Ishikawa (cell line): Measurements from ENCODE around the gene NEUROD6.

ENCODE experiments used
- CEBPB ChIP-seq: IDR thresholded peaks from 2 replicates; pipeline ENCODE4 v1.6.1; 2012
- CREB1 ChIP-seq: IDR thresholded peaks from 2 replicates; pipeline ENCODE4 v1.6.1; 2012; ENCODE audit warnings: low read depth
- EGR1 ChIP-seq: IDR thresholded peaks from 2 replicates; pipeline ENCODE4 v1.6.1; 2012
- EP300 ChIP-seq: IDR thresholded peaks from 2 replicates; pipeline ENCODE4 v1.6.1; 2012; ENCODE audit warnings: borderline replicate concordance
- FOXM1 ChIP-seq: IDR thresholded peaks from 2 replicates; pipeline ENCODE4 v1.6.1; 2012; ENCODE audit warnings: low read depth, borderline replicate concordance
- MAX ChIP-seq: IDR thresholded peaks from 2 replicates; pipeline ENCODE4 v1.6.1; 2012
- NFIC ChIP-seq: IDR thresholded peaks from 2 replicates; pipeline ENCODE4 v1.6.1; 2012
- RAD21 ChIP-seq: IDR thresholded peaks from 2 replicates; pipeline ENCODE4 v1.6.1; 2012; ENCODE audit warnings: low read depth
- REST ChIP-seq: IDR thresholded peaks from 2 replicates; pipeline ENCODE4 v1.6.1; 2012; ENCODE audit warnings: low read depth, mild to moderate bottlenecking
- TAF1 ChIP-seq: IDR thresholded peaks from 2 replicates; pipeline ENCODE4 v1.6.1; 2012; ENCODE audit warnings: low read depth, mild to moderate bottlenecking
- TCF12 ChIP-seq: IDR thresholded peaks from 2 replicates; pipeline ENCODE4 v1.6.1; 2012; ENCODE audit warnings: low read depth
- TEAD4 ChIP-seq: IDR thresholded peaks from 2 replicates; pipeline ENCODE4 v1.6.1; 2012
- USF1 ChIP-seq: IDR thresholded peaks from 2 replicates; pipeline ENCODE4 v1.6.1; 2012
- YY1 ChIP-seq: IDR thresholded peaks from 2 replicates; pipeline ENCODE4 v1.6.1; 2012; ENCODE audit warnings: low read depth
- ZBTB7A ChIP-seq: IDR thresholded peaks from 2 replicates; pipeline ENCODE4 v1.6.1; 2012; ENCODE audit warnings: low read depth

Gene NEUROD6

GRCh38 chr7:31363051-31363450 is 22.5 kb upstream of the NEUROD6 start:
- no peak for TF ChIP-seq NFIC
- no peak for TF ChIP-seq YY1
- no peak for TF ChIP-seq REST
- no peak for TF ChIP-seq EGR1
- no peak for TF ChIP-seq TEAD4
- no peak for TF ChIP-seq FOXM1
- TF ChIP-seq EP300, result no peak
- TF ChIP-seq TAF1, result no peak
- no peak for TF ChIP-seq MAX
- TF ChIP-seq TCF12, result no peak
- no peak for TF ChIP-seq CEBPB
- TF ChIP-seq CREB1, result no peak
- no peak for TF ChIP-seq RAD21

- TF ChIP-seq MAX, result no peak
- TF ChIP-seq CEBPB, result no peak
- TF ChIP-seq NFIC, result no peak
- TF ChIP-seq EP300, result no peak
- TF ChIP-seq USF1, result no peak
- TF ChIP-seq YY1, result no peak
- TF ChIP-seq TEAD4, result no peak
- TF ChIP-seq EGR1, result no peak
- no peak for TF ChIP-seq TAF1
- no peak for TF ChIP-seq REST
- no peak for TF ChIP-seq ZBTB7A
- no peak for TF ChIP-seq RAD21
- no peak for TF ChIP-seq TCF12
- no peak for TF ChIP-seq CREB1
- no peak for TF ChIP-seq FOXM1
Measured at GRCh38 chr7:31362401-31362800, 21.9 kb upstream of the NEUROD6 start.

- no peak for TF ChIP-seq TAF1
- TF ChIP-seq EGR1, result no peak
- TF ChIP-seq CEBPB, result no peak
- no peak for TF ChIP-seq USF1
- no peak for TF ChIP-seq CREB1
- no peak for TF ChIP-seq EP300
- no peak for TF ChIP-seq TCF12
- TF ChIP-seq YY1, result no peak
- TF ChIP-seq NFIC, result no peak
- no peak for TF ChIP-seq RAD21
- TF ChIP-seq REST, result no peak
- TF ChIP-seq TEAD4, result no peak
- TF ChIP-seq FOXM1, result no peak
- no peak for TF ChIP-seq ZBTB7A
- TF ChIP-seq MAX, result no peak
Measured at GRCh38 chr7:31358467-31358866, 17.9 kb upstream of the NEUROD6 start.

GRCh38 chr7:31345421-31345820 is 4.9 kb upstream of the NEUROD6 start:
- TF ChIP-seq USF1, result no peak
- no peak for TF ChIP-seq FOXM1
- no peak for TF ChIP-seq NFIC
